GM11168 (cell line): ENCODE data around the gene PRSS50.
"Not testable (repeated sequence)": the region's sequence is repeated elsewhere in the genome, so short reads cannot be mapped to it uniquely, and the experiment has no call there.

ENCODE experiments used
- in situ Hi-C: fragments of 300-500 bp; cut with MboI; formaldehyde crosslinking; loops from one replicate; pipeline ENCODE4 v1.12.0; 2022; ENCODE audit warnings: low sequenced_read_pairs; ENCODE audit not compliant: unreplicated experiment

The PRSS50 gene

GRCh38 chr3:46717447-46718231, at the start of gene PRSS50:
PRSS50 (minus strand) TSS chr3:46717869; CDS start chr3:46717824, 45 bp downstream.
- in situ Hi-C loops = loop anchor here (25.0 kb wide), 2 partner anchors 295 to 645 kb away; no protein-coding TSS in a partner anchor

GRCh38 chr3:46764206-46764605, 46.5 kb upstream of the PRSS50 start:
- in situ Hi-C loops = no loop called here

GRCh38 chr3:46763178-46763577, 45.5 kb upstream of the PRSS50 start:
- in situ Hi-C loops = no loop called here

GRCh38 chr3:46759239-46760167, 41.8 kb upstream of the PRSS50 start:
- in situ Hi-C loops = no loop called here

- in situ Hi-C loops = no loop called here
Observed at GRCh38 chr3:46756642-46757041, 39.0 kb upstream of the PRSS50 start.

GRCh38 chr3:46755646-46756045, 38.0 kb upstream of the PRSS50 start:
- in situ Hi-C loops = no loop called here

- in situ Hi-C loops = not testable (repeated sequence)
Observed at GRCh38 chr3:46753127-46753526, 35.5 kb upstream of the PRSS50 start.

GRCh38 chr3:46750555-46751038, 32.9 kb upstream of the PRSS50 start:
- in situ Hi-C loops = no loop called here

- in situ Hi-C loops = no loop called here
Observed at GRCh38 chr3:46749129-46749528, 31.5 kb upstream of the PRSS50 start.

- in situ Hi-C loops = no loop called here
Observed at GRCh38 chr3:46748170-46748569, 30.5 kb upstream of the PRSS50 start.

GRCh38 chr3:46746711-46747110, 29.0 kb upstream of the PRSS50 start:
- in situ Hi-C loops = no loop called here

- in situ Hi-C loops = no loop called here
Observed at GRCh38 chr3:46742992-46743585, 25.4 kb upstream of the PRSS50 start.

GRCh38 chr3:46739565-46739964, 21.9 kb upstream of the PRSS50 start:
- in situ Hi-C loops = not testable (repeated sequence)

GRCh38 chr3:46737329-46737731, 19.7 kb upstream of the PRSS50 start:
- in situ Hi-C loops = no loop called here

- in situ Hi-C loops = no loop called here
Observed at GRCh38 chr3:46736006-46736872, 18.6 kb upstream of the PRSS50 start.

- in situ Hi-C loops = no loop called here
Observed at GRCh38 chr3:46734773-46735172, 17.1 kb upstream of the PRSS50 start.

GRCh38 chr3:46733026-46733800, 15.5 kb upstream of the PRSS50 start:
- in situ Hi-C loops = no loop called here

GRCh38 chr3:46731795-46732194, 14.1 kb upstream of the PRSS50 start:
- in situ Hi-C loops = no loop called here

GRCh38 chr3:46730819-46731218, 13.2 kb upstream of the PRSS50 start:
- in situ Hi-C loops = no loop called here
